ENCODE data around the gene ABCA3.

The ABCA3 gene

GRCh38 chr16:2233872-2234812 lies 106.4 kb downstream of the ABCA3 start:
- DNase-seq: no peak

DNA sequence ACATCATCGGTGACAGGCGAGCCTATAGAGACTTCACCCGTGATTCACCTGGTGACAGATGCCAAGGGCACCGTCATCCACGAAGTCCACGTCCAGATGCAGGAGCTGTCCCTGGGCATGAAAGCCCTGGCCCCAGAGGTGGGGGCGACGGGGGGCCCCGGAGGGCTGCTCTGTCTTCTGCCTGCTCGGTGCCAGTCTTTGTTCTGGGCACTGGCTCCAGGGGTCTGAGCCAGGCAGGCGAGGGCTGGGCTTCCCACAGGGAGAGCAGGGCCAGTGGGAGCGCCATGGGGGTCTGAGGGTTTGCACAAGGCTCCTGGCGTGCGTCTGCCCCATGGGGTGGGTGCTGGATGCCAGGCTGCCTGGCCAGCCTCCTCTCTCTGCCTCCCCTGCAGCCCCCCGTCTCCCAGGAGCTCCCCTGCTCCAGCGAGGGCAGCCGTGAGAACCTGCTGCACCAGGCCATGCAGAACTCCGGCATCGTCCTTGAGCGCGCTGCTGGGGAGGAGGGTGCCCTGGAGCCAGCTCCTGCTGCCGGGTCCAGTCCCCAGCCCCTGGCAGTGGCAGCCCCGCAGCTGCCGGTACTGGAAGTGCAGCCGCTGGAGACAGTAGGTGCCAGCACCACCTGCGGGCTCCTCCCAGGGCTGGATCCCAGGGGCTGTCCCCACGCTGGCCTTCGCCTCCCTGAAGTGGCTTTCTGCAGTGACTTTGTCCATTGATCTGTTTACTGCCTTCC lies 107.3 kb downstream of the ABCA3 start:
- DNase-seq: no peak

GRCh38 chr16:2232094-2232990 lies 108.2 kb downstream of the ABCA3 start:
- DNase-seq: no peak

- no peak for DNase-seq
Observed at GRCh38 chr16:2231016-2231931, 109.3 kb downstream of the ABCA3 start.

- DNase-seq: no peak
Observed at GRCh38 chr16:2230376-2230775, 110.2 kb downstream of the ABCA3 start.

DNA sequence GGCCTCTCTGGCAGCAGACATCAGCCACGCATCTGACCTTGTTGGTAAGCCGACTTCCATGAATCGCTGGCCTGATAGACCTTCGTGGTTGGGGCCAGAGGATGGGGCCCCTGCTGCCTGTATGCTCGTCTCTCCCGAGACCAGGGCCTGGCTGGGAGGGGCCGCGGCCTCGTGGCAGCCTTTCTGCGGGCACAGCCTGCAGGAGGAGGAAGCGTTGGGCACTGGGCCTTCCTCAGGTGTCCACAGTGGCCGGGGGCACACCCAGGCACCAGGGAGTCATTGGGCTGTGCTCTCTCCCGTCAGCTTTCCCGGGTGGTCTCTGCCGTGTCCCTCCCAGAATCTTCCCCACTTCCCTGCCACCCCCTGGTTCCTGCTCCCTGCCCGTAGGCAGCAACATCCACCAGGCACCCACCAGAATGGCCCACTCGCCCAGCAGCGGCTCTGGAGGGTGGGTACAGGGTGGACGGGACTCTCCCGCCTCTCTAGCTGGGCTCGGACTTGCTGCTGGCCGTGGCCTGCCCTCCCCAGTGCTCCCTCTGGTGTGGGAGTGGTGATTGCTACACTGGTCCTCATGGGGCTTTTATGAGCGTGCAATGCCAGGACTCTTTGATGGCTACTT lies 110.8 kb downstream of the ABCA3 start:
- no peak for DNase-seq

DNA sequence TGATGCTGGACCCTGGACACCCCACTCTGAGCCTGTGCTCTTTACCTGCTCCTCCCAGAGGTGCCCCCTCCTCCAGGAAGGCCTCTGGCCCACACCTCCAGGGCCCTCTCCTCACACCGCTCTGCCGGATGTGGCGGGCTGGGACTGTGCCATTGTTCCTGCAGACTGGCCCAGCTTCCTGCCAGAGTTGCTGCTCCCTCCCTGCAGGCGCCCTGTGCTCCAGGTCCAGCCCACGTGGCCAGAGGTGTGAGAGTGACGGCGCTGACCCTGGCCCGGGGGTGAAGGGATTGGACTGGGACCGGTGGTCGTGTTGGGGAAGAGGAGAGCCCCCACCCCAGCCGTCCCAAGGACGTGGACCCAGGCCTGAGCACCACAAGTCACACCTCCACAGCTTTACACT lies 111.4 kb downstream of the ABCA3 start:
- no peak for DNase-seq

GRCh38 chr16:2228161-2228824 lies 112.2 kb downstream of the ABCA3 start:
- DNase-seq: no peak

DNA sequence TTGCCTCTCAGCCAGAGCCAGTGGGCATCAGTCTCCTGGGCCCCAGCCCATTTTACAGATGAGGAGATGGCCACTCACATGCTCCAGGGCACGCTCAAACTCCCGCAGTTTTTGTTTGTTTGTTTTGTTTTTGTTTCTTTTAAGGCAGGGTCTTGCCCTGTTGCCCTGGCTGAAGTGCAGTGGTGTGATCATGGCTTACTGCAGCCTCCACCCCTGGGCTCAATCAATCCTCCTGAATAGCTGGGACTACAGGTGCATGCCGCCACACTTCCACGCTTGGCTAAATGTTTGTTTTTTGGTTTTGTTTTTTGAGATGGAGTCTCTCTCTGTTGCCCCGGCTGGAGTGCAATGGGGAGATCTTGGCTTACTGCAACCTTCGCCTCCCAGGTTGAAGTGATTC lies 113.6 kb downstream of the ABCA3 start:
- DNase-seq: no peak

DNA sequence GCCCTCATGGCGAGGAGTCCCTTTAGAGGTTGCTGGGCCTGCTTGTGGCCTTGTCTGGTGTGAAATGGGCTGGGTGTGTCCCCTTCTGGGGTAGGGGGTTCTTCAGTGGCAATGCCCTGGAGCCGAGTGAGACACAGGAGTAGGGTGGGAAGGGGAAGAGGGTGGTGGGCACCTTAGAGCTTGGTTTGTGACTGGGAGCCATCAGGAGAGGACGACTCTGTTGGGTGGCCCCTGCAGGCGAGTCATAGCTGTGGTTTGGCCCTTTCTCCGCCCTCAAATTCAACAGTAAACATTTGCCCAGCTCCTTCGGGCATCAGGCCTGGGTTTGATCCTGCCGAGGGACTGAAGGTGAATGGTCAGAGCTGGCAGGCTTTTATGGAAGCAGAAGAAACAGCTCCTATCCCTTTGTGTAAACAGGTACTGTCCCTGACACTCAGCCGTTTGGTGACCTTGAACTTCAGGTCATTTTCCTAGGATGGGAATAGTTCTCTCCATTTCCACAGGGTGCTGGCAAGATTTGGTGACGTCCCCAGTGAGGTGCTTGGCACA lies 114.2 kb downstream of the ABCA3 start:
- no peak for DNase-seq
